Measurements from ENCODE around the gene ZNF180.

ZNF180 gene

DNA sequence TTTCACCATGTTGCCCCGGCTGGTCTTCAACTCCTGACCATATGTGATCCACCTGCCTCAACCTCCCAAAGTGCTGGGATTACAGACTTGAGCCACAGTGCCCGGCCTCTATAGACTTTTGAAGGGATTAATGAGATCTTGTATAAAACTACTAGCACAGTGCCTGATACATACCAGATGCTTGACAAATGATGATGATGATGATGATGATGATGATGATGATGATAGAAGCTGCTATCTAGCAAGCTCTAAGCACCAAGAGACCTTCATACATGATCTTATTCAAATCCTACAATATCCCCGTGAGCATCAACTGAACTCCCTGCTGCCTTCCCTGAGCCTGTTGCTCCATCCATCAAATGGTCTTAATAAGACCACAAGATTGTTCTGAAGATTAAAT, 14.7 kb upstream of the ZNF180 start:
- Mint-ChIP-seq H3K4me3 (no peak overlapping the region), H3K9me3 (no peaks in the 10 kb centered on the region), H3K27me3 (ENCODE audit: low read depth) (peaks cover 14% of the 10 kb centered on the region), H3K27ac (no peak overlapping the region), H3K4me1 (no peaks in the 10 kb centered on the region), H3K36me3 (ENCODE audit: low read depth) (no peaks in the 10 kb centered on the region)
- TF ChIP-seq, protein P1, sequence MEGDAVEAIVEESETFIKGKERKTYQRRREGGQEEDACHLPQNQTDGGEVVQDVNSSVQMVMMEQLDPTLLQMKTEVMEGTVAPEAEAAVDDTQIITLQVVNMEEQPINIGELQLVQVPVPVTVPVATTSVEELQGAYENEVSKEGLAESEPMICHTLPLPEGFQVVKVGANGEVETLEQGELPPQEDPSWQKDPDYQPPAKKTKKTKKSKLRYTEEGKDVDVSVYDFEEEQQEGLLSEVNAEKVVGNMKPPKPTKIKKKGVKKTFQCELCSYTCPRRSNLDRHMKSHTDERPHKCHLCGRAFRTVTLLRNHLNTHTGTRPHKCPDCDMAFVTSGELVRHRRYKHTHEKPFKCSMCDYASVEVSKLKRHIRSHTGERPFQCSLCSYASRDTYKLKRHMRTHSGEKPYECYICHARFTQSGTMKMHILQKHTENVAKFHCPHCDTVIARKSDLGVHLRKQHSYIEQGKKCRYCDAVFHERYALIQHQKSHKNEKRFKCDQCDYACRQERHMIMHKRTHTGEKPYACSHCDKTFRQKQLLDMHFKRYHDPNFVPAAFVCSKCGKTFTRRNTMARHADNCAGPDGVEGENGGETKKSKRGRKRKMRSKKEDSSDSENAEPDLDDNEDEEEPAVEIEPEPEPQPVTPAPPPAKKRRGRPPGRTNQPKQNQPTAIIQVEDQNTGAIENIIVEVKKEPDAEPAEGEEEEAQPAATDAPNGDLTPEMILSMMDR (IDR thresholded peaks at IDR 0.05; ENCODE audit: unreplicated experiment in 3 of 3): no peak

DNA sequence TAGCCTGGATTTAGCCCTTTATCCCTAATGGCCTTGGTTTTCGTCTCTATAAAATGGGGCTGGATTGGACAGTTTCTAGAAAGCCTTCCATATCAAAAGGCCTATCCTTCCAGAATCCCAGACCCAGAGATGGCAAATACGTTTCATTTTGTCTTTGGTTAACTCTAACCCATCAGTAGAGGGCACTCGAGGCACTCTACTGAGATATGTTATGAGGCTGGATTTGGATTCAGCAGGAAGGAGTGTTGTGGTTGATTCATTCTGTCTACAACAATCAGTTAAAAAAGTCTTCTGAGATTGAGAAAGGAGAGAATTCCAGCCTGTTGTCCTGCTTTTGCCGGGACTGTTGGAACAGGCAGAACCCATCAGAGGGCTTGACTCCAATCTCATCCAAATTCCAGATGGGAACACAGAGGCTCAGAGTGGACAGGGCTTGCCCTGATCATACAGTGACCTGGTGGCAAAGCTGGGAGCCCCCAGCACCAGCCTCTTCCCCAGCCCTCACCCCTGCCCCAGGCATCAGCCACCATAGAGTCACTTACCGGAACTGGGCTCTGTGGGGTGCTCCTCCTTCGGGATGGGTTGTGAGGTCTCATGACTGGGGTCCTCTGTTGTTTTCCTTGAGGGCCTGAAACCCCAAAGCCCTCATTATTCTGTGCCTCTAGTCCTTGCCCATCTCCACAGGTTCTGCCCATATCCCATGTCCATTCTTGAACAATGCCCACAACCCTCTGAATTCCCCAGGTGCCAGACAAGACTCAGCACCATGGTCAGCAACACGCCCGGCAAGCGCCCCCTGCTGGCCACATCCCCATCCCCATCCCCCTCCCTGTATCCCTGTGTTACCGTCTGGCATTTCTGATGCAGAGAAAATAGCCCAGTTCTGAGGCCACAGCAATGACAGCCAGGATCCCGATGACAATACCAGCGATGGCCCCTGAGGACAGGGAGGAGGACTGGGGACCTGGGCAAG, 12.3 kb upstream of the ZNF180 start:
- Mint-ChIP-seq H3K36me3 (ENCODE audit: low read depth) (no peaks in the 10 kb centered on the region), H3K27ac (no peak overlapping the region), H3K27me3 (ENCODE audit: low read depth) (peaks cover 29% of the 10 kb centered on the region), H3K9me3 (peaks cover 8% of the 10 kb centered on the region), H3K4me3 (no peak overlapping the region), H3K4me1 (no peaks in the 10 kb centered on the region)
- TF ChIP-seq, protein P1 (IDR thresholded peaks at IDR 0.05; ENCODE audit: unreplicated experiment in 3 of 3): peak; percentile 17 to 24 (median 22)

DNA sequence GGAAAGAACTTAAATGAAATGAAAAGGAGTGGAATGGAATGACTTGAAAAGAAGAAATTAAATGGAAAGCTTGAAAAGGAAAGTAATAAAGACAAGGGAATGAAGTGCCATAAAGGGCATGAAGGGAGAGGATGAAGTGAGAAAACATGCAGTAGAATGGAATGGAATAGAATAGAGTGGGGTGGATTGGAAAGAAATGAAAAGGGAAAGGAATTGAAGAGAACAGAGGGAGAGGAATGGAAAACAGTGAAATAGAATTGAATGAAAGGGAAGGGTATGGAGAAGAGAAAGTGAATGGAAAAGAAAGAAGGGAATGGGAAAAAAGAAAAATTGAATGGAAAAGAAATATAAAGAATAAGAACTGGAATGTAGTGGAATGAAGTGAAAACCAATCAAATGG, 9.2 kb upstream of the ZNF180 start:
- TF ChIP-seq, protein P1 (IDR thresholded peaks at IDR 0.05; ENCODE audit: unreplicated experiment in 3 of 3): no peak
- no peak overlapping the region for H3K4me3 Mint-ChIP-seq
- H3K36me3 Mint-ChIP-seq (ENCODE audit: low read depth): no peaks in the 10 kb centered on the region
- H3K27me3 Mint-ChIP-seq (ENCODE audit: low read depth): peaks cover 47% of the 10 kb centered on the region
- no peak overlapping the region for H3K27ac Mint-ChIP-seq
- H3K9me3 Mint-ChIP-seq: peaks cover 8% of the 10 kb centered on the region
- H3K4me1 Mint-ChIP-seq: no peaks in the 10 kb centered on the region

DNA sequence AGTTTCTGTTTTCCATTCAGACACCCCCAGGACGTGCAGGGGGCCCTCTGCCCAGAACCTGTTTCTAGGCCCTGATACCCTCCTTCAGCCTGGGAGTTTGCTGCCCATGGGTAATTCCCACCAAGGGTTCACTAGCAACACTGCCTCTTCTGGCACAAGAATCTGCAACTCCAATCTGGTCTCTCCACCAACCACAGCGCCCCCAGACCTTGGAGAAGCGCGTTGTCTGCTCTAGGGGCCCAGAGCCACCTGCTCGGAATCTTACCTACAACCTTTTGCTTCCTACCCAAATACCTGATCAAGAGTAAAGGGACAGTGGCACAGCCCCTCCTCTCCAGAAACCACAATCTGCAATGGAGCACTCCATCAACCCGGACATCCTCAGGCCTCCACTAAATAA, 763 bp downstream of the ZNF180 start:
- peaks cover 54% of the 10 kb centered on the region for H3K9me3 Mint-ChIP-seq
- peak overlapping the region; percentile 96 to 97 (median 96) for H3K4me3 Mint-ChIP-seq
- TF ChIP-seq, protein P1 (IDR thresholded peaks at IDR 0.05; ENCODE audit: unreplicated experiment in 3 of 3): no peak
- H3K27me3 Mint-ChIP-seq (ENCODE audit: low read depth): peaks cover 11% of the 10 kb centered on the region
- H3K36me3 Mint-ChIP-seq (ENCODE audit: low read depth): peaks cover 59% of the 10 kb centered on the region
- H3K27ac Mint-ChIP-seq: peak overlapping the region; percentile 92 to 97 (median 97)
- peaks cover 10% of the 10 kb centered on the region for H3K4me1 Mint-ChIP-seq

DNA sequence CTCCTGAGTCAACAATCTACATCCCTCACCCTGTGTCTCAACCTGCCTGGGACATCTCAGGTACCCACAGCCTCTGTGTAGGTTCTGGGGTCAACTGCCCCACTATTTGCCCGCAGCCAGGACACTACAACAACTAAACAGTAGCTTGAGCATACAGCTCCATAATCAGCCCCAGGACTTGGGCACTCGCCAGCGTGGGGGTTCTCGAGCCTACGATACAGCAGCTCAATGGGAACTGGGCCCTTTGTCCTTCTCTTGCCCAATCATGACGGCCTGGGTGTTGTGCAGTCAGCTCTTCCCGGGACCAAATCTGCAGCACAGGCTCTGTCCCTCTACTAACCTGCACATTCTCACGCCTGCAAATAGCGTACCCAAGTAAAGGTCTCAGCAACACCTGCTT, 1.3 kb downstream of the ZNF180 start:
- Mint-ChIP-seq H3K36me3 (ENCODE audit: low read depth) (peaks cover 65% of the 10 kb centered on the region), H3K4me3 (peak overlapping the region; percentile 96 to 97 (median 96)), H3K4me1 (peaks cover 10% of the 10 kb centered on the region), H3K27me3 (ENCODE audit: low read depth) (peaks cover 8% of the 10 kb centered on the region), H3K27ac (no peak overlapping the region), H3K9me3 (peaks cover 60% of the 10 kb centered on the region)
- TF ChIP-seq, protein P1 (IDR thresholded peaks at IDR 0.05; ENCODE audit: unreplicated experiment in 3 of 3): no peak
